ENCODE measurements around the gene BBS9.

- no peak for TF ChIP-seq EZH2 (IDR thresholded peaks at IDR 0.05)
- TF ChIP-seq POLR2AphosphoS5 (IDR thresholded peaks at IDR 0.05; ENCODE audit: borderline replicate concordance, low read depth, low read length), result no peak
- no peak for TF ChIP-seq FOXP2 (optimal IDR thresholded peaks at IDR 0.05; ENCODE audit: control extremely low read depth, extremely low read length, insufficient read depth)
These were observed 427.1 kb downstream of the BBS9 start for GRCh38 chr7:33556472-33556871.

Data from SK-N-MC (cell line).